ENCODE measurements around the gene TMEM184A.

Gene TMEM184A

GRCh38 chr7:1553512-1554210 lies 2.3 kb downstream of the TMEM184A start:
- no peak for DNase-seq (ENCODE audit: low read depth in 1 of 2, low spot score in 1 of 2)

- DNase-seq (ENCODE audit: low read depth in 1 of 2, low spot score in 1 of 2): no peak
Observed at GRCh38 chr7:1552200-1552599, 3.8 kb downstream of the TMEM184A start.

GRCh38 chr7:1550846-1551155 lies 5.2 kb downstream of the TMEM184A start:
- DNase-seq (ENCODE audit: low read depth in 1 of 2, low spot score in 1 of 2): no peak

- no peak for DNase-seq (ENCODE audit: low read depth in 1 of 2, low spot score in 1 of 2)
Observed at GRCh38 chr7:1550005-1550845, 5.8 kb downstream of the TMEM184A start.

GRCh38 chr7:1549357-1550004 lies 6.5 kb downstream of the TMEM184A start:
- DNase-seq (ENCODE audit: low read depth in 1 of 2, low spot score in 1 of 2): no peak

GRCh38 chr7:1548944-1549343 lies 7.1 kb downstream of the TMEM184A start:
- DNase-seq (ENCODE audit: low read depth in 1 of 2, low spot score in 1 of 2): no peak

- no peak for DNase-seq (ENCODE audit: low read depth in 1 of 2, low spot score in 1 of 2)
Observed at GRCh38 chr7:1548438-1548831, 7.6 kb downstream of the TMEM184A start.

- no peak for DNase-seq (ENCODE audit: low read depth in 1 of 2, low spot score in 1 of 2)
Observed at GRCh38 chr7:1547777-1548437, 8.1 kb downstream of the TMEM184A start.

GRCh38 chr7:1546909-1547776 lies 8.9 kb downstream of the TMEM184A start:
- no peak for DNase-seq (ENCODE audit: low read depth in 1 of 2, low spot score in 1 of 2)

- DNase-seq (ENCODE audit: low read depth in 1 of 2, low spot score in 1 of 2): no peak
Observed at GRCh38 chr7:1546274-1546908, 9.6 kb downstream of the TMEM184A start.

GRCh38 chr7:1545417-1546246 lies 10.4 kb downstream of the TMEM184A start:
- no peak for DNase-seq (ENCODE audit: low read depth in 1 of 2, low spot score in 1 of 2)

- DNase-seq (ENCODE audit: low read depth in 1 of 2, low spot score in 1 of 2): no peak
Observed at GRCh38 chr7:1544896-1545416, 11.0 kb downstream of the TMEM184A start.

- no peak for DNase-seq (ENCODE audit: low read depth in 1 of 2, low spot score in 1 of 2)
Observed at GRCh38 chr7:1544178-1544895, 11.7 kb downstream of the TMEM184A start.

GRCh38 chr7:1543826-1544177 lies 12.2 kb downstream of the TMEM184A start:
- DNase-seq (ENCODE audit: low read depth in 1 of 2, low spot score in 1 of 2): no peak

GRCh38 chr7:1542841-1543747 lies 12.9 kb downstream of the TMEM184A start:
- no peak for DNase-seq (ENCODE audit: low read depth in 1 of 2, low spot score in 1 of 2)

GRCh38 chr7:1542329-1542728 lies 13.7 kb downstream of the TMEM184A start:
- no peak for DNase-seq (ENCODE audit: low read depth in 1 of 2, low spot score in 1 of 2)

- no peak for DNase-seq (ENCODE audit: low read depth in 1 of 2, low spot score in 1 of 2)
Observed at GRCh38 chr7:1541431-1542162, 14.4 kb downstream of the TMEM184A start.
